DLD1 (cell line): ENCODE data around the gene RPS2.
"Not testable (repeated sequence)": the region's sequence is repeated elsewhere in the genome, so short reads cannot be mapped to it uniquely, and the experiment has no call there.

Experiments used
- in situ Hi-C: cut with HindIII; loops from 2 replicates; pipeline ENCODE4 v1.10.0; 2017; ENCODE audit warnings: low sequenced_read_pairs

The RPS2 gene

DNA sequence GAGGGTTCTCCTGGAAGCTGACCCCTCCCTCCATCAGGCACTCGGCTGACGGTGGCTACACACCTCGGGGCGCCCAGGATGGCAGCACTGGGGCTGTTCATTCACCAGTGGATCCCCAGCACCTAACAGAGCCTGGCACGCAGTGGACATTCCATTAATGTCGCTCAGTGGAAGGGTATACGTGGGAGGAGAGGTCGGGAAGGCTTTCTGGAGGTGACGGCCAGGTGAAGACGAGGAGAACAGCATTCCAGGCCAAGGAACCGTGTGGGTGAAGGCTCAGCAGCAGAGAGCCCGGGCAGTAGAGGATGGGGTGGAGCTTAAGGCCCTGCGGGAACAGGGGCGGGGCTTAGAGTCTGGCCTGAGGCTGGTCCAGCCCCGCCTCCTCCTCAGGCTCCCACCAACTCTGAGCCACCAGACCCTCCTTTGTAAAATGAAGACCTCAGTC lies 43.9 kb downstream of the RPS2 start:
- in situ Hi-C loops, result no loop called here

DNA sequence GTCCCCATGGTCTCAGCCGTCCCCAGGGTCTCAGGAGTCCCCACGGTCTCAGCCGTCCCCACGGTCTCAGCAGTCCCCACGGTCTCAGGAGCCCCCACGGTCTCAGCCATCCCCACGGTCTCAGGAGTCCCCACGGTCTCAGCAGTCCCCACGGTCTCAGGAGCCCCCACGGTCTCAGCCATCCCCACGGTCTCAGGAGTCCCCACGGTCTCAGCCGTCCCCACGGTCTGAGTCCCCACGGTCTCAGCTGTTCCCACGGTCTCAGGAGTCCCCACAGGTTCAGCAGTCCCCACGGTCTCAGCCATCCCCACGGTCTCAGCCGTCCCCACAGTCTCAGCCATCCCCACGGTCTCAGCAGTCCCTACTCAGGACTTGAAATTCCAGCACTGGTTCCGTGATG lies 44.5 kb downstream of the RPS2 start:
- in situ Hi-C loops, result not testable (repeated sequence)

- in situ Hi-C loops, result no loop called here
These were observed 45.2 kb downstream of the RPS2 start for GRCh38 chr16:1919327-1919998.

DNA sequence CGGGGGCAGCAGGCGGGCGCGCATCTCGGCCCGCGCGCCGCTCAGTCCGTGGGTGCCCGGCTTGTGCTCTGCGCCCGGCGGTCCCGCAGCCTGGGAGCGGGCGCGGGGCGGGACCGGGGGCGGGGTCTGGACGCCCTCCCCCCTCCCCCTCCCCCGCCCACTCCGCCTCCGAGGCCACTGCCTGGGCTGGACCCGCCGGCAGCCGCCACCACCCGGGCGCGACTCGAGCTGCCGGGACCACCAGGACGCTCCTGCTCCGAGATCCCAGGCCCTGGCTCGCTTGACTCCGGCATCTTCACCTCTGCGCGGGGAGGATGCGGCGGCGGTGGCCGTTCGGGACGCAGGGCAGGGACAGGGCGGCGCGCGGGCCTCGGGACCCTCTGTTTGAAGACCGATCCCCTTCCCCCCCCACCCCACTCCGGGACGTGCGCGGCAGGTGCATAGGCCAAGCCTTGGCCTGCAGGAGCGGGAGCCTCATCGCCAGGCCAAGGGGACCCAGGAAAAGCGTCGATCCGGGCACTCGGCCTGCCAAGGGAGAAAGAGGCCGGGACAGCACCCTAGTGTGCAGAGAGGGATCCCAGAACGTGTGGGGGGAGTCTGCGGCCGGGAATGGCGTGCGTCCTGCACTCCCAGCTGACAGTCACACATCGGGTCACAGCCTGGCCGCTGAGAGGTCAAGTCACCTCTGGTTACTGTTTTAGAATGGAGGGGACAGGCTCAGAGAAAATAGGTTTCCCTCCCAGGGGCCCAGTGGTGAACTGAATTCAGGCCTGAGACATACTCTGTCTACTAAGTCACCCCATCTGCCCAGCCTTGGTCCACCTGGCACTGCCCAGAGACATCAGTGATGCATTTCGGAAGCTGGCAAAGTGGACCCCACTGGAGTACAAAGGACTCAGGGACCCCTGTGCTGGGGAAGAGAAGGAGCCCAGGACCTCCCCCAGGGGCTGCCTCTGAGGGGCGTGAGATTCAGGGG lies 46.0 kb downstream of the RPS2 start, which contains the start of gene HS3ST6:
Gene HS3ST6 (minus strand): TSS at position 65 of the 976 bp plus-strand sequence. CDS start 92 bp downstream, outside the sequence.
- in situ Hi-C loops, result no loop called here

DNA sequence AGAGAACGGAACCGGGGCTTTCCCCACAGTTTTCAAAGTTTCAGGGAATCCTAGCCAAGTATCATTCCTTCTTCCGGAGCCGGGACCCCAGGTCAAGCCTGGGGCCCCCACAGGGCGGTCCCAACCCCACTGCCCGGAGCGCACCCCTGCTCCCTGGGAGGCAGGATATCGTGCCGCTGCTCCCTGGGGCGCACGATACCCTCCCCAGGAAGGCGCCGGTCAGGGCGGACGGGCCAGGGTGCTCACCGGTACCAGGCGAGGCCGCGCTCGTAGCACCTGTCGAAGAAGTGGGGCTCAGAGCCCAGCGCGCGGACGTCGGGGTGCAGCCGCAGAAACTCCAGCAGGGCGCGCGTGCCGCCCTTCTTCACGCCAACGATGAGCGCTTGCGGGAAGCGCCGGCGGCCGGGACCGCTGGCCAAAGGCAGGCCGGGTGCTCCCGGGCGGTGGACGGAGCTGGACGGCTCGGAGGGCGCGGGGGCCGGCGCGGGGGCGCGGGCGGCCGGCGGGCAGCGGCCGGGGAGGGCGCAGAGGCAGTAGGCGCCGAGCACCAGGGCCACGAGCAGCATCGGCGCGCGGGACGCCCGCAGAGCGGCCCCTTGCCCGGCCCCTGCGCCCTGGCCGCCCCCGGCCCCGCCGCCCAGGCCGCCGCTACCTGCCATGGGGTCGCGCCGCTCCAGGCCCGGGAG lies 46.8 kb downstream of the RPS2 start:
- in situ Hi-C loops, result no loop called here

DNA sequence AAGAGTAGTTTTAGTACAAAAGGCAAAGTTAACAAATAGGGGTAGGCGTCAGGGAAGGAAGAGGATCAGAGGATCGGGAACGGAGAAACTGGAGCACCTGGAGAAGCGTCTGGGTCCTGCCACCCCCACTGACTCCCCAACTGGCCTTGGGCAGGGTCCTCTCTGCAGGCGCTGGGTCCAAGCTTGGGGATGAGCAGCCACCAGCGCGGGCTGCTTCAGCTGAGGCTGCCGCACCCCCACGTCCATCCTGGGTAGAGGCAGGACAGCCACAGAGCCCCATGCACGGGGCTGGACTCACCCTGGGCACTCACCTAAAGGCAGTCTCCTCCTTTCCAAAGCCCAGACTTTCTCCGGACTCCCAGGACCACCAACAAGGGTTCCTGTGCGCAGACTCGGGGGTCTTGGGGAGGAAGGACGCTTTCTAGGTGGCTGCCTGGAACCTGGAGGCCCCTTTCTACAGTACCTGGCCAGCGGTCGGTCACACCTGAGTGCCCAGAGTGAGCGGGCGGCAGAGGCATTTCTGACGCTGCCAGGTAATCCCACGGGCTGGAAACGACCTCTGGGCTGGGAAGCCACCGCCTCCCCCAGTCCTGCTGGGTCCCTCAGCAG lies 47.5 kb downstream of the RPS2 start:
- in situ Hi-C loops, result no loop called here

GRCh38 chr16:1916640-1916990 lies 48.0 kb downstream of the RPS2 start:
- in situ Hi-C loops, result no loop called here

DNA sequence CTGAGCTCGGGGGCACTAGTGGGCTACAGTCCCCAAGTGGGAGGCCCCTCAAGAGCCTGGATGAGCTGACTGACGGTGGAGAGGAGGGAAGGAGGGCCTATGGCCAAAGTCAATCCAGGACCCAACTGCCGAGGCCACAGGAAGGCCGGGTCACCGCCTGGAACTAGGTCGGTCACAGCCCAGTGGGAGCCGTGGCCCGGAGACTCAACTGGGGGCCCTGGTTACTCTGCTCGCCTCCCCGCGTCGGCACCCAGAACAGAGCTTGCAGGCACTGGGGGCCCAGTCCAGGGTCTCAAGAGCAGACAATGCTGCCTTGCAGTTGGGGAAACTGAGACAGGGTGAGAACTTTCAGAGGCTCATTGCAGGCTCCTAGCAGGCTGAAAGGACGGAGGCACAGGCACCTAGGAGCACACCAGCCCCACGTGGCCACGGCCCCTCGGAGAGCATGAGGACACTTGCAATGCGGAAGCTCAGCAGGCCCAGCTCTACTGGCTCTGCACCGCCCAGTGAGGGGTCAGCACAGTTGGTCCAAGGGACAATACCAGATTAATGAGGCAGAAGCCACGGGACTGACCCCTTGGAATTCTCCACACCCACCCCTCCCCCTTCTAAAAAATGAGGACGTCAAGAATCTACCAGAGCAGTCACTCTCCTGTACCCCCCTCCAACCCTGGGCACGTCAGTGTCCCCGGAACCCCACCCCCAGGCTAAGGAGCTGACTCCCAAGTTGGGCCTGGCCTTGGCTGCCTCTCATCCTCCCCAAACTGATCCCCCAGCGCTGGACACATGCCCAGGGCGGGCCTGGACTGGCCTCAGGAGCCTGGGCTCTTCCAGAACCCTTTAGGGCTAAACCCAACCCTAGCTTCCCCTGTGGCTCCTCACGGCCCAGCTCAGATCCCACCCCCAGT lies 48.6 kb downstream of the RPS2 start:
- in situ Hi-C loops, result no loop called here

DNA sequence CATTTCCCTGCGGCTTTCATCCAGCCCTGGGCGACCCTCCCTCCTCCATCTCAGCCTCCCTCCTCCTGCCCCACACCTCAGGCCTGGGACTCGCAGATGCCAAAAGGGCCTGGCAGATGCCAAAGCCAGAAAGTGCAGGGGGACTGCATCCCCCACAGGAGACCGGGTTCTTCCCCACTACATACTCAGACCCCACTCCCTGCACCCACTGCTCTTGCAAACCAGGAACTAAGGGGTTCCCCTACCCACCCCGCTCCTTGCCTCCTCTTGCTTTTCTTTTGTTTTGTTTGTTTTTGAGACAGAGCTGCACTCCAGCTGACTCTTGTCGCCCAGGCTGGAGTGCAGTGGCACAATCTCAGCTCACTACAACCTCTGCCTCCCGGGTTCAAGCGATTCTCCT lies 49.6 kb downstream of the RPS2 start:
- in situ Hi-C loops, result no loop called here

DNA sequence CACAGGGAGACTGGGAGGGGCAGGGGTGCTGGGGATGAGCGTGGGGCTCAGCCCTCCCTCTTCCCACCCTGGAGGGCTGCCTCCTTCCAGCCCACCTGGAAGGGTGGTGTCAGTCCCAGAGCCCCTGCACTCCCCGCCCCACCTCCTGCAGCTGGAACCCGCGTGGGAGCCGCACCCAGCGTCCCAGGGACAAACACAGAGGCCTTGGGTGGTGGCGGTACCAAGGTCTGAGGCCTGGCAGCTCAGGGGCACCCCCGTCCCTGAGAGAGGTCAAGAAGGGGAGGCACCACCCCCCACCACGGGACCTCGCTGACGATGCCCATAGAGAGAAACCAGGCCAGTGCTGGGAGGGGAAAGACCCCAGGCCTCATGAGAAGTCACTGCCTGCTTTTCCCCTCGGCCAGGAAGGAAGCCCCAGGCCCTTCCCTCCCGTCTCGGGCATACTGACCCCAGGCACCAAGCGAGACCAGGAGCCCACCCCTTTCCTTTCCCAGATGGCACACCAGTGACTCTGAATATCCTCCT lies 50.5 kb downstream of the RPS2 start:
- in situ Hi-C loops, result no loop called here

DNA sequence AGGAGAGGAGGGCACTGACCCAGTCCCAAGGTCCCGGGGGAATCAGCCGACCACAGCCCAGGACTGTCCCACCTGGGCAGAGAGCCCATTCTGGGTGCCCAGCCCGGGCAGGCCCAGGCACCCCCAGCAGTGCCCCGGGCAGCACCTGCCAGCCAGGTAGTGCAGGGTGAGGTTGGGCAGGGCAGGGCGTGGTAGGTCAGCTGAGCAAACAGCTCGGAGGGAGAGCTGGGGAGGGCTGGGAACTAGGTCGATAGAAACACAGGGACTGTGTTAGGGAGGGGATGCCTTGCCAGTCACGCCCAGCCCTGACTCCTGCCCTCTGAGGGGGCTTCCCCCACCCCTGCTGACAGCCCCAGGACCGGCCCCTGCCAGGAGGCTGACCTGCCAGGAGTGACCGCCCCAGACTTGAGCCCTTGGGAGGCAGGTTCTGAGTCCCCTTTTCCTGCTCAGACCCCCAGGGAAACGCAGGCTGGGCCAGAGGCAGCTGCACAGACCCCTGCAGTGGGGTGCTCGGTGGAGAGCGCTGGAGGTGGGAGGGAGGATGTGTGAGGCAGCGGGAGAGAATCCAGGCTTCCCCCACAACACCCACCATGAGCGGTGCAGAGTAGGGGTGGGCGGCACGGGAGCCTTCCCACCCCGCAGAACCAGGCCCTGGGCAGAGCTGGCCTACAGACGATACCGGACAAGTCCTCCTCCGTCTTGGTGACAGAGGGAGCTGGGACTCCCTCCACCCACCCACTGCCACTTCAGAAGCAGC lies 51.1 kb downstream of the RPS2 start:
- in situ Hi-C loops, result no loop called here

DNA sequence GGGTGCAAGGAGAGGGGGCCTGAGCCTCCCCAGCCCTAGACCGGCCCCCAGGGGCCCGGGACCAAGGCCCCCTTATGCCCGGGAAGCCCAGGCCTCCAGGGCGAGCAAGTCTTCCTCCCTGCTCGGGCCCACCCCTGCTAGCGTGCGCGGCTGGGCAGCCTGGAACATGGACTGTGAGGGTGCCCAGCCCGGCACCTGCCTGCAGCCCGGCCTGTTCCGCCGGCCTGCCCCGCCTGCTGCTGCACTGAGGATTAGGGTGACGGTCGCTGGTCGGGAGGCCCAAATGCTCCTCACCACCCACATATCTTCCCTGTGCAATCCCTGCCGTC lies 52.4 kb downstream of the RPS2 start:
- in situ Hi-C loops, result no loop called here
